Activated naive CD8-positive, alpha-beta T cell treated with anti-CD3 and anti-CD28 coated beads, Interleukin-2, amount 10 ng/mL, durations not matched to agents 7 days and 5 days (primary cell): ENCODE data around the gene IGSF23. TPM values are rescaled to one million over a fixed set of nuclear protein-coding genes. Genes with fewer than 3 reads are reported as not detected.

Source experiments
- ATAC-seq: fragments of 150-1000 bp; cut with Tn5 transposase; one replicate; pipeline ENCODE4 v1.10.0; 2021; ENCODE audit warnings: low read depth, moderate library complexity
- POLR2A ChIA-PET: fragments of 350-600 bp; sonication (Branson Sonifier 250); formaldehyde crosslinking; loops from one replicate; lab custom pipeline; 2021; ENCODE audit warnings: antibody characterized with exemption; lab: Charles Lee
- DNase-seq: peaks from one replicate; pipeline ENCODE4 v3.0.0; 2021
- H3K27ac Mint-ChIP-seq: one replicate; pipeline ENCODE4 v1.8.0; 2022; ENCODE audit warnings: mild to moderate bottlenecking, mixed read lengths
- H3K27me3 Mint-ChIP-seq: one replicate; pipeline ENCODE4 v1.8.0; 2022; ENCODE audit warnings: mild to moderate bottlenecking, moderate library complexity, mixed read lengths
- H3K36me3 Mint-ChIP-seq: one replicate; pipeline ENCODE4 v1.8.0; 2021; ENCODE audit warnings: mild to moderate bottlenecking, mixed read lengths
- H3K4me1 Mint-ChIP-seq: one replicate; pipeline ENCODE4 v1.8.0; 2021; ENCODE audit warnings: mixed read lengths
- H3K4me3 Mint-ChIP-seq: one replicate; pipeline ENCODE4 v1.8.0; 2022; ENCODE audit warnings: mild to moderate bottlenecking, moderate library complexity, mixed read lengths
- H3K9me3 Mint-ChIP-seq: one replicate; pipeline ENCODE4 v1.8.0; 2021; ENCODE audit warnings: mixed read lengths
- total RNA-seq, 2 experiments: library from RNA; stranded (reverse); gene quantifications; one replicate each; pipeline ENCODE4 v1.2.3, GENCODE V29; 2021

IGSF23 gene
- total RNA-seq, 2 experiments from 2014 or later: not detected

DNA sequence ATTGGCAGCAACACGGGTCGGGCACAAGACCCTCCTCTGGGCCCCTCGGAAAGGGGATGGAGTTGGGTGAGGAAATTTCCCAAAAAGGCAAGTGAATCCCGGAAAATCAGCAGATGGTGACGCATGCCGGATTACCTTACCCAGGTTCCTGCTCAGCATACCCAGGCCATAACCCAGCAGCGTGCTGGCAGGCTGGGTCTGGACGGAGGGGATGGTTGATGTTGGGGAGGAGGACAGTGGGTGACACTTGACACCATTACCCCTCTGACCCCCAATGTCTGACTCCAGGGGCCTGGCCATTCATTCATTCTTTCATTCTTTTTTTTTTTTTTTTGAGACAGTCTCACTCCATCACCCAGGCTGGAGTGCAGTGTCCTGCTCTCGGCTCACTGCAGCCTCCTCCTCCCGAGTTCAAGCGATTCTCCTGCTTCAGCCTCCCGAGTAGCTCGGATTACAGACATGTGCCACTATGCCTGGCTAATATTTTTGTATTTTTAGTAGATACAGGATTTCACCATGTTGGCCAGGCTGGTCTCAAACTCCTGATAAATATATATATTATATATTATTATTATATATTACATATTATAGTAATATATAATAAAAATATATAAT is 31.1 kb downstream of the IGSF23 start:
- no peaks in the 10 kb centered on the region for H3K9me3 Mint-ChIP-seq
- peaks cover 13% of the 10 kb centered on the region for H3K27me3 Mint-ChIP-seq
- peak overlapping the region; percentile 80 for H3K4me3 Mint-ChIP-seq
- POLR2A ChIA-PET: no interaction called here
- peak; percentile 47 for ATAC-seq
- H3K36me3 Mint-ChIP-seq: no peaks in the 10 kb centered on the region
- DNase-seq: peak; percentile 40
- no peak overlapping the region for H3K27ac Mint-ChIP-seq
- H3K4me1 Mint-ChIP-seq: no peaks in the 10 kb centered on the region

DNA sequence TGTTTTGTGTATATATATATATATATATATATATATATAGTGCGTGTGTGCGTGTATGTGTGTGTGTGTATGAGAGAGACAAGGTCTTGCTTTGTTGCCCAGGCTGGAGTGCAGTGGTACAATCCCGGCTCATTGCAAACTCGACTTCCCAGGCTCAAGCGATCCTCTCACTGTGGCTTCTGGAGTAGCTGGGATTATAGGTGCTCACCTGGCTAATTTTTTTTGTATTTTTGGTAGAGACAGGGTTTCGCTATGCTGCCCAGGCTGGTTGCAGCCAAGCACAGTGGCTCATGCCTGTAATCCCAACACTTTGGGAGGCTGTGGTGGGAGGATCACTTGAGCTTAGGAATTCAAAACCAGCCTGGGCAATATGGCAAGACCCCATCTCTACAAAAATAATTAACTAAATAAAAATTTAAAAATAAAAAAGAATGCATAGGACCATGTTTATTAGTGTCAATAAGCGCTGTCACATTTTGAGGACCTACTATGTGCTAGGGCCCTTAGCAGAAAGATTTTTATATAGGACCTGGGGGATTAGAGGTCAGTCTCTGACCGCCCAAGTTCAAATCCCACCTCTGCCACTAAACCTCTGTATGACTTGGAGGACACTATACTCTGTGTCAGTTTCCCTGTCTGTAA is 32.2 kb downstream of the IGSF23 start:
- DNase-seq (no peak), ATAC-seq (no peak)
- POLR2A ChIA-PET: no interaction called here
- Mint-ChIP-seq H3K4me1 (no peaks in the 10 kb centered on the region), H3K27ac (no peak overlapping the region), H3K9me3 (no peaks in the 10 kb centered on the region), H3K27me3 (peaks cover 13% of the 10 kb centered on the region), H3K36me3 (no peaks in the 10 kb centered on the region), H3K4me3 (no peak overlapping the region)

GRCh38 chr19:44646049-44646416 is 32.7 kb downstream of the IGSF23 start:
- H3K4me3 Mint-ChIP-seq: no peak overlapping the region
- DNase-seq: no peak
- no peaks in the 10 kb centered on the region for H3K4me1 Mint-ChIP-seq
- ATAC-seq: no peak
- POLR2A ChIA-PET: no interaction called here
- no peaks in the 10 kb centered on the region for H3K9me3 Mint-ChIP-seq
- peaks cover 12% of the 10 kb centered on the region for H3K27me3 Mint-ChIP-seq
- no peak overlapping the region for H3K27ac Mint-ChIP-seq
- peaks cover under 1% of the 10 kb centered on the region for H3K36me3 Mint-ChIP-seq

- peaks cover 7% of the 10 kb centered on the region for H3K27me3 Mint-ChIP-seq
- no peak for ATAC-seq
- POLR2A ChIA-PET: no interaction called here
These were observed 33.8 kb downstream of the IGSF23 start for GRCh38 chr19:44647144-44647543.

GRCh38 chr19:44648631-44649251 is 35.4 kb downstream of the IGSF23 start:
- H3K27ac Mint-ChIP-seq: no peak overlapping the region
- no peaks in the 10 kb centered on the region for H3K4me1 Mint-ChIP-seq
- DNase-seq (no peak), ATAC-seq (no peak)
- POLR2A ChIA-PET: no interaction called here
- H3K4me3 Mint-ChIP-seq: no peak overlapping the region
- H3K36me3 Mint-ChIP-seq: peaks cover 6% of the 10 kb centered on the region
- peaks cover 2% of the 10 kb centered on the region for H3K27me3 Mint-ChIP-seq
- H3K9me3 Mint-ChIP-seq: no peaks in the 10 kb centered on the region

More at GRCh38 chr19:44647144-44647543, 33.8 kb downstream of the IGSF23 start:
- no peak overlapping the region for H3K27ac Mint-ChIP-seq
- H3K36me3 Mint-ChIP-seq: peaks cover 4% of the 10 kb centered on the region
- DNase-seq: no peak
- no peaks in the 10 kb centered on the region for H3K9me3 Mint-ChIP-seq
- H3K4me3 Mint-ChIP-seq: no peak overlapping the region
- no peaks in the 10 kb centered on the region for H3K4me1 Mint-ChIP-seq

GRCh38 chr19:44649578-44650145 is 36.3 kb downstream of the IGSF23 start:
- H3K36me3 Mint-ChIP-seq: peaks cover 6% of the 10 kb centered on the region
- DNase-seq (no peak), ATAC-seq (no peak)
- no peak overlapping the region for H3K4me3 Mint-ChIP-seq
- no peaks in the 10 kb centered on the region for H3K9me3 Mint-ChIP-seq
- POLR2A ChIA-PET: no interaction called here
- peaks cover under 1% of the 10 kb centered on the region for H3K27me3 Mint-ChIP-seq
- no peak overlapping the region for H3K27ac Mint-ChIP-seq
- peaks cover 3% of the 10 kb centered on the region for H3K4me1 Mint-ChIP-seq

DNA sequence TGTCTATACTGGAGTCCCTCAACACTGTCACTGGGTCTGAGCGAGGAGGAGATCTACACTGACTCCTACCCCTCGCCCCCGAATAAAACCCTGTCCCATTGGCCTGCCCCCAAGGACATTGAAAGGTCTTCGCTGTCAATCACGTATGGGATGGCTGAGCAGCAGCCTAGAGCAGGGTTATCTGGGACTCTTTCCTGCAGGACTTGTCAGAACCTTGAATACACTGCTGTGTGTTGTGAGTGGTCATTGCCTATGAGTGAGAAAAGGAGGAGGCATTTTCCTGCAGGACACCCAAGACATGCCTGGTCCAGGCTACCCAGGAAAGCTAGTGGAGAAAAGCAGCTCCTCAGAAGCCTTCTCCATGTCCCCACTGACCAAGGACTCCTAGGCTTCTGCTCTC is 40.0 kb downstream of the IGSF23 start:
- H3K27ac Mint-ChIP-seq: no peak overlapping the region
- H3K36me3 Mint-ChIP-seq: peaks cover 8% of the 10 kb centered on the region
- no peak overlapping the region for H3K4me3 Mint-ChIP-seq
- no peaks in the 10 kb centered on the region for H3K9me3 Mint-ChIP-seq
- DNase-seq (no peak), ATAC-seq (no peak)
- POLR2A ChIA-PET: no interaction called here
- no peaks in the 10 kb centered on the region for H3K27me3 Mint-ChIP-seq
- peaks cover 5% of the 10 kb centered on the region for H3K4me1 Mint-ChIP-seq

GRCh38 chr19:44653977-44654774 is 40.8 kb downstream of the IGSF23 start:
- POLR2A ChIA-PET: interaction anchor here (0.5 to 0.6 kb wide), 2 partner anchors 66 to 442 kb away, joined by 3 to 4 read pairs; partner anchors contain the start of gene ZNF227
- Mint-ChIP-seq H3K27ac (peak overlapping the region; percentile 18), H3K4me3 (no peak overlapping the region), H3K4me1 (peaks cover 5% of the 10 kb centered on the region), H3K36me3 (peaks cover 10% of the 10 kb centered on the region), H3K9me3 (no peaks in the 10 kb centered on the region), H3K27me3 (no peaks in the 10 kb centered on the region)
- peak; percentile 94 for ATAC-seq
- DNase-seq: peak; percentile 73

DNA sequence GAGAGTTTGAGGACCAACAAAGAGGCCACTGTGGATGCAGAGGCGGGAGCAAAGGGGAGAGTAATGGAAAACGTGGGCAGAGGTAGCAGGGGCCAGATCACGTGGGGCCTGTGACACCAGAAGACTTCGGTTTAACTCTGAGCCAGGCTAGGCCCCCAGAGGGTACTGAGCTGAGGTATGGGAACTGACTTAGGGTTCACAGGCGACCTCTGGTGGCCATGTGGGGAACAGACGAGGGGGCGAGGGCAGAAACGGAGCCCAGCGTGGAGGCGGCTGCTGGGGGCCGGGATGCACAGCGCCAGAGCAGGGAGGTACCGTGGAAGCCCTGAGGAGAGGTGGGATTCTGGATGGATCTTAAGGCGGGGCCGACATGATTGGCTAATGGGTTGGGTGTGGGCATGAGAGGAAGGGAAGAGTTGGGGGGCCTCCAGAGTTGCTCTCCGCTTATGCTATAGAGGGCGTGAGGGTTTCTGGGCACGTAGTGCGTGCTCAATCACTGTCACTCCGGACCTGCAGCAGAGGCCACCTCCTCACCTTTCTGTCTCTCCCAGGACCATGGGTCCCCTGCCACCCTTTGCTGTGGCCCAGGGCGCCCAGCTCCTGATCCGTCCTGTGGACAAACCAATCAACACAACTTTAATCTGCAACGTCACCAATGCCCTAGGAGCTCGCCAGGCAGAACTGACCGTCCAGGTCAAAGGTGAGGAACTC is 44.0 kb downstream of the IGSF23 start:
- Mint-ChIP-seq H3K4me1 (peaks cover 5% of the 10 kb centered on the region), H3K36me3 (peaks cover 6% of the 10 kb centered on the region), H3K27ac (no peak overlapping the region), H3K27me3 (no peaks in the 10 kb centered on the region), H3K9me3 (no peaks in the 10 kb centered on the region), H3K4me3 (no peak overlapping the region)
- POLR2A ChIA-PET: interaction anchor here (1.6 kb wide), 1 partner anchor 80 kb away, joined by 4 read pairs; no protein-coding TSS in a partner anchor
- ATAC-seq: peak; percentile 47
- peak; percentile 78 for DNase-seq

DNA sequence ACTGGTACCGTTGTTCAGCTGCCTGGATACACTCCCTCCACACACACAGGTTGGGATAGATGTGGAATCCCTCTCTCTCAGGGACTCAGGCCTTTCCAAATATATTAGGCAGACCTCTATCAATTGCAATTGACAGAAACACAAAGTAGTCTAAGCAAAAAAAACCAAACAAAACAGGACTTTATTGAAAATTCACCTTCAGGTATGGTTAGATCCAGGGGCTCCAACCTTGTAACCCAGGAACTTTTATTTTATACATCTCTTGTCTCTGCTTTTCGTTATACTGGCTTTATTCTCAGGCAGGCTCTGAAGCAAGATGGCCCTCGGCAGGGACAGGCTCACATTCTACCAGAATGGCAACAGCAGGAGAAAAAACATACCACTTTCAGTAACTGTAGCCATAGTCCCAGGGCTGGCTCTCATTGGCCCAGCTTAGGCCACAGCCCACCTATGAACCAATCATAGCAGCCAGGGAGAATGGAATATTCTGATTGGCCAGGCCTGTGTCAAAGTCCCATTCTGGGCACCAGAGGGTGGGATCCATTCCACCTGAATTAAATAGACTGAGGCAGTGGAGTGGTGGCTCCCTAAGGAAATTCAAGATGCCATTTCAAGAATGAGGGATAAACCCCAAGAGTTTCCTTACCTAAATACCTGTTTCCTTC is 44.8 kb downstream of the IGSF23 start:
- H3K4me3 Mint-ChIP-seq: no peak overlapping the region
- DNase-seq: no peak
- peaks cover 5% of the 10 kb centered on the region for H3K4me1 Mint-ChIP-seq
- H3K27ac Mint-ChIP-seq: no peak overlapping the region
- H3K36me3 Mint-ChIP-seq: peaks cover 4% of the 10 kb centered on the region
- no peaks in the 10 kb centered on the region for H3K27me3 Mint-ChIP-seq
- no peak for ATAC-seq
- no peaks in the 10 kb centered on the region for H3K9me3 Mint-ChIP-seq
- POLR2A ChIA-PET: no interaction called here

DNA sequence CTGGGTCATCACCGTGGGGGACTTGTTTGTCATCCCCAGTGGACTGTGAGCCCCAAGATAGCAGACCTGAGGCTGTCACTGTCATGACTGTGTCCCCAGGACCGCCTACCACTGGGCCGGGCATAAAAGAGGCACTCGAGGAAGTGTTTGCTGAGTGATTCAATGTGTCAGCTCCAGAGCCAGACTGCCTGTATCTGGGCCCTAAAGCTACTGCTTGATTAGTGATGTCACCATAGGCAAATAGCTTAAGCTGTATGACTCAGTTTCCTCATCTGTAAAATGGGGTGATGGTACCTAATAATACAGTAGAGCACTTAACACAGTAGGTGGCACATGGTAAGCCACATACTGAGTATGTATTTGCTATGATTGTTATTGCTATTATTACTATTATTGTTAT is 46.7 kb downstream of the IGSF23 start:
- peaks cover 1% of the 10 kb centered on the region for H3K4me1 Mint-ChIP-seq
- H3K27ac Mint-ChIP-seq: no peak overlapping the region
- H3K27me3 Mint-ChIP-seq: no peaks in the 10 kb centered on the region
- POLR2A ChIA-PET: no interaction called here
- H3K9me3 Mint-ChIP-seq: no peaks in the 10 kb centered on the region
- H3K4me3 Mint-ChIP-seq: no peak overlapping the region
- no peak for ATAC-seq
- peaks cover 4% of the 10 kb centered on the region for H3K36me3 Mint-ChIP-seq
- DNase-seq: no peak

- Mint-ChIP-seq H3K9me3 (no peaks in the 10 kb centered on the region), H3K36me3 (peaks cover 2% of the 10 kb centered on the region), H3K4me1 (peaks cover 1% of the 10 kb centered on the region), H3K4me3 (no peak overlapping the region), H3K27me3 (no peaks in the 10 kb centered on the region), H3K27ac (no peak overlapping the region)
- ATAC-seq (no peak), DNase-seq (no peak)
- POLR2A ChIA-PET: no interaction called here
These were observed 47.8 kb downstream of the IGSF23 start for GRCh38 chr19:44661205-44661604.
